Left ventricle myocardium superior (tissue), 1 donor: ENCODE data around the gene ADAMTSL3. TPM values are rescaled to one million over a fixed set of nuclear protein-coding genes. Genes with fewer than 3 reads are reported as not detected.

ENCODE experiments used
- ATAC-seq: fragments of 200-7000 bp; cut with Tn5 transposase; one replicate; pipeline ENCODE4 v1.9.1; 2020; ENCODE audit warnings: mild to moderate bottlenecking, moderate library complexity
- DNase-seq: peaks from one replicate; pipeline ENCODE4 v3.0.0-alpha.2; 2020
- intact Hi-C: fragments of 100-400 bp; cut with micrococcal nuclease; formaldehyde crosslinking; loops from one replicate; pipeline ENCODE4 v1.11.0; 2022
- total RNA-seq: library from RNA; stranded (reverse); fragmentation: NEBNext Ultra II Directional; extraction: Animal tissue kit (Norgen Biotek cat#: 25700); gene quantifications from one replicate; pipeline ENCODE4 v1.2.1, GENCODE V29; 2021
- donor health status: DM: no; HTN: yes; CAD: no; lungs with severe emphysema.

ADAMTSL3 gene
- total RNA-seq, 1 donor from 2014 or later: 9.2 TPM

DNA sequence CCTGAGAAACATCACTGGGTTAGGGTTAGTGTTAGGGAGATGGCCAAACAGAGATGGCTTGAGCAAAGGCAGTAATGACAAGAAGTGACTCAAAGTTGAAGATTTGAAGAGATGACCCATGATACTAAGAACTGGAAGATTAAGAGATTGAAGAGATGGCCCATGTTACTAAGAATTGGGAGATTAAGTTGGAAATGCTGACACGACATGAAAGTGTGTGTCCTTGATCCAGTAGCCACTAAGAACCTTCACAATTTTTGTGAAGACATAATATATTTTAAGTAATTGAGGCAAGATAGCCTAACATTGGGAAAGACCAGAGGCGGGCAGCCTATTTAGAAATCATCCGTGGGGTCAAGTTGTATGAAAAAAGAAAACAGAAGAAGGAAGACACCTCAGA, 239.4 kb downstream of the ADAMTSL3 start:
- DNase-seq: no peak

DNA sequence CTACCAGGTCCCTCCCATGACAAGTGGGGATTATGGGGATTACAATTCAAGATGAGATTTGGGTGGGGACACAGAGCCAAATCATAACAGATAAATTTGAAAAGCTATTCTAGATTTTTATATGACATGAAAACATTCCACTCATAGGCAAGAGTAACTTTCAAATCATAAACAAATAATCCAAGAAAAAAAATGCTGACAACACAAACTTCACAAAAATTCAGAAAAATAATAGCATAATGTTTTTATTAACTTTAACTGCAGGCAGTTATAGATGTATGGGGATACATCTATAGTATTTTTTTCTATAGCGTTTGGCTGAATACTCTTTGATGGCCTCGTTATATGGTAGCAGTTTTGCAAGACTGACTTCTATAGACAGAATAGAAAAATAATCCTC, 243.1 kb downstream of the ADAMTSL3 start:
- ATAC-seq (no peak), DNase-seq (no peak)
- intact Hi-C loops: no loop called here

More for the DNA sequence above, 239.4 kb downstream of the ADAMTSL3 start:
- ATAC-seq: no peak
- intact Hi-C loops: no loop called here

GRCh38 chr15:83898361-83898760, 244.4 kb downstream of the ADAMTSL3 start:
- DNase-seq: no peak
- intact Hi-C loops: no loop called here
- ATAC-seq: no peak

DNA sequence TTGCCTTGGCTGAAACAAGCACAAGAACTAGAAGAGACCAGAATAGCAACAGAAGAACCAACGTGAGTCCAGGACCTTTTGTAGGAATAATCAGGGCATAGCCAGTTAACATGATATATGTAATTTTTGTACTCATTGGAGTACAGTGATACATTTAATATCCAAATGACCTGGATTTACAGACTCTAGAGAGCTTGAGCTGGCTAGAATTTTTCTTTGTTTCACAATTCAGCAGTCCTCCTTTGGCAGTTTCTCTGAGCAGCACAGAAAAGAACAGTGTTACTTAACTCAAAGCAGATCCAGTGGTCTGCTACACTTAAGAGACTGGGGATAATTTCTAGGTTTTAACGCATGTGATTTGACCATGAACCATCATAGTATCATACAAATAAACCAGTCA, 245.7 kb downstream of the ADAMTSL3 start:
- intact Hi-C loops: no loop called here

DNA sequence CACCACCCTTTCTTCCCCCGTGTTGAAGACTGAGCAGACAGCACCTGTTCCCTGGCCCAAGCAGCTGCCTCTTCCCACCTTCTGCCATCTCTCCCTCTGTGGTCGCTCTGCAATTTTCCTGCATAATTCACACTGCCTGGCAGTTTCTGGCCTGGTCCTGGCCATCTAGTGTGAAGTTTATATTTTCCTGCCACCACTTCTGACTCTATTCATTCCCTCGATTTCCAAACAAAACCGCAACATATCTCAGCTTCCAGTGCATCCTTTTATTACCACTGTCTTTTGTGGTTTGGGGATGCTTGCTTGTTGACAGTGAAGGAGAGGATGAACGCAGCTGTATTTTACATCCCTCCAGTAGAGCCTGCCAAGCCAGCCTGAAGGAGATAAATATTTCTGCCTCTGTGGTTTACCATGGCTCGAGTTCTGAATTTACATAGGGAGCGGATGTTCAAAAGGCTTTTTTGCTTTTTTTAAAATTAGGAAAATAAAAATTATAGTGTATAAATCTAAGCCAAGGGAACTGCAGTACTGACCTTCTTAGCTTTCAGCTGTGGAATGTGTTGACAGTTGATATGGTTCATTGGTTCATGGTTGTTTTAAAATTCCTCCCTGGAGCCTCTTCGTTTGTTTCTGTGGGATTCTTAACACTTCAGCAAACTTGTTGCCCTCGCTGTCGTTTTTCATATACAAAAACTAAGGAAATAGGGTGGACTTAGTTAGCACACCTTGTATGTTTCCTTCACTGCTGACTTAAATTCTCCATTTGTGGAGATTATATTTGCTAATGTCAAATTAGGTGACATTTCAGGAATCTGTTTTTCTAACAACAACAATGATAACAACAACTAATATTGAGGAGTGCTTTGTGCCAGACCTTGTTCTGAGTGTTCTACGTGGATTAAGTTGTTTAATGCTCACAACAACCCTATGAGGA, 250.5 kb downstream of the ADAMTSL3 start:
- intact Hi-C loops: no loop called here
- DNase-seq: no peak

More for the DNA sequence above, 245.7 kb downstream of the ADAMTSL3 start:
- ATAC-seq (peak; percentile 68), DNase-seq (no peak)

GRCh38 chr15:83905556-83906273, 251.8 kb downstream of the ADAMTSL3 start:
- no peak for ATAC-seq
- intact Hi-C loops: no loop called here
- no peak for DNase-seq

More for the DNA sequence above, 250.5 kb downstream of the ADAMTSL3 start:
- peak; percentile 76 for ATAC-seq

DNA sequence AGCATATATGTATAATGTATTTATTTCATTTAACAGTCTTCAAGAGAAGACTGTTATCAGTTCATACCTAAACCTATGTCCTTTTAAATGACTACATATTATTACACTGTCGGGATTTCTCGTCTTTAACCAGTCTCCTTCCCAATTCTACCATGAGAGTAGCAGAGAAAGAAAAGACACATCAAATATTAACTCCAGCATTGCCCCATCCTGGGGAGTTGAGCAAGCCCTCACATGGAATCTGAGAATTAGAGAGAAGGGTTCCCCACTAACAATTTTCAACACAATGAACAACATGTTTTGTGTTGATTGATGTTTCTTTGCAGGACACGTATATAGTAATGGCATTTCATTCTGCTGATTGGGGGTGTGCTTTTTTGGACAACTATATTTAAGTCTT, 257.4 kb downstream of the ADAMTSL3 start:
- DNase-seq (no peak), ATAC-seq (no peak)
- intact Hi-C loops: no loop called here

- DNase-seq: no peak
- intact Hi-C loops: no loop called here
- no peak for ATAC-seq
These were observed 258.4 kb downstream of the ADAMTSL3 start for GRCh38 chr15:83912343-83912742.

DNA sequence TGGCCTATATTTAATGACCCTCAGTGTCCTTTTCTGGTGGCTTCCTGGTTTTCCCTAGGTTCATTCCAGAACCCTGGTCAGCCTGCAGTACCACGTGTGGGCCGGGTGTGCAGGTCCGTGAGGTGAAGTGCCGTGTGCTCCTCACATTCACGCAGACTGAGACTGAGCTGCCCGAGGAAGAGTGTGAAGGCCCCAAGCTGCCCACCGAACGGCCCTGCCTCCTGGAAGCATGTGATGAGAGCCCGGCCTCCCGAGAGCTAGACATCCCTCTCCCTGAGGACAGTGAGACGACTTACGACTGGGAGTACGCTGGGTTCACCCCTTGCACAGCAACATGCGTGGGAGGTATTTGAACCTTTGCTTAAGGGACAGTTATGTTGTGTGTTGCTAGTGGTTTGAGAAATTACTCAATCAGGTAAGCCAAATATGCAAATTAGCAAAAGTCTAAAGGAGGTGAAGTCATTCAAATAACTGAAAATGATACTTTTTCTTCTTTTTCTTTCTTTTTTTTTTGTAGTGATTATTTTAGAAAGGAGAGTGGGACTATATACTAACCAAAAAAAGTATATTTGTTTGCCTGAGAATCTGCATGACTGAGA, 259.2 kb downstream of the ADAMTSL3 start:
- DNase-seq: no peak
- no peak for ATAC-seq
- intact Hi-C loops: no loop called here

GRCh38 chr15:83914906-83915305, 261.0 kb downstream of the ADAMTSL3 start:
- ATAC-seq (no peak), DNase-seq (no peak)
- intact Hi-C loops: no loop called here

- intact Hi-C loops: no loop called here
These were observed 263.5 kb downstream of the ADAMTSL3 start for GRCh38 chr15:83917432-83917831.

DNA sequence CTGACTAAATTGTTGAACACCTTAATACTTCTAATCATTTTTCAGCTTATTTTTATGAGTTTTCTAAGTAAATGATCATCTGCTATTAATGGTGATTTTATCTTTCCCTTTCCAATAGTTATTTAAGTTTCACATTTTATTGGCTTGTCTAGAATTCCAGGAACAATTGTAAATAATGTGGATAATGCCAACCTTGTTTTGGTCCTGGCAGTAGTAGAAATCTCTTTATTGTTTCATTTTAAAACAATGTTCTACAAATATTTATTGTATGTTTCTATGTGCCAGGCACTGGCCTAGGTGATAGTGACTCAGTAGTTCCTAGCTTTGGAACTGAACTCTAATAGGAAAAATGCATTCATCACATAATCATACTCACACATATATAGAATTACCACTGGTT, 264.1 kb downstream of the ADAMTSL3 start:
- intact Hi-C loops: no loop called here
- no peak for ATAC-seq

More at GRCh38 chr15:83917432-83917831, 263.5 kb downstream of the ADAMTSL3 start:
- ATAC-seq (no peak), DNase-seq (no peak)

DNA sequence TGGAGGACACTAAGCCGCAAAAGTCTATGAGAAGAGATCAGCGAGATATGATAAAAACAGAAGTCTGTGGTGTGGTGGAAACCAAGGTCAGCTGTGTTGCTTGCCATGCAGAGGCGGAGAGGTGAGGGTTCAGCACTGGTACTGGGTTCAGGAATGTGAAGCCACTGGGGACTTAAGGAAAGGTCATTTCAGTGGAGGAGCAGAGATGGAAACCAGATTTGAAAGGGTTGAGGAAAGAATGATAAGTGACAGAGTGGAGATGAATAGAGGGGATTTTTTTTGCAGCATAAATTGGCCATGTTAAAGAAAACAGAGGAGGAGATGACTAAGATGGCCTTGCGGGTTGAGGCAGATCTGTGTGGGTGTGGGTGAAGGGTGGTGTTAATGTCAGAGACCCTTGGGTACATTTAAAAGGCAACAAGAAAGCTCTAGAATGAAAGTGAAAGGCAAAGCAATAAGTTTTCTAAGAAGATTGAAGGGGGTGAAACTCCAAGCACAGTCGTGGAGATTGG, 265.5 kb downstream of the ADAMTSL3 start:
- ATAC-seq: no peak
- no peak for DNase-seq
- intact Hi-C loops: no loop called here

More for the DNA sequence above, 264.1 kb downstream of the ADAMTSL3 start:
- DNase-seq: no peak

DNA sequence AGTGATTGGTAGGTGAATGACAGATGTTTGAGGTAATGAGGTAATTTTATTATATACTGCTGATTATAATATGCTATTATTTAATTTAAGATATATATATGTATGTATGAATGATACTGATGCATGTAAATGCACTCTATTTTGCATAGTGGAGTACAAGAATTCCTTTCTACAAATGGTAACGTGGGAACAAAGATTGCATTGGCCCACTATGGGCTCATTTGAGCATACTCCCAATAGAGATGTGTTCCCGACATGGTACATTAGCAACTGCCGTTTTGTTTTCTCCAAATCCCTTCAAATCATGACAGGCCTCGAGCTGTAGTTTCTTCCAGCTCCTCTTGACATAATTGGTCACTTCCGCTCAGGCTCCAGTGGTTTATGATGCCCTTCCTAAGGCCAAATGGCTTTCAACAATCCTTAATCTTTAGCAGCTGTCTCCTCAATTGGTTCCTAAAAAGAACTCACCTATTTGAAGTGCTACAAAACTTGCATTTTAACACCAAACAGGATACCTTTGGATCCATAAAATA, 266.1 kb downstream of the ADAMTSL3 start:
- intact Hi-C loops: no loop called here
- ATAC-seq (peak; percentile 65), DNase-seq (no peak)

DNA sequence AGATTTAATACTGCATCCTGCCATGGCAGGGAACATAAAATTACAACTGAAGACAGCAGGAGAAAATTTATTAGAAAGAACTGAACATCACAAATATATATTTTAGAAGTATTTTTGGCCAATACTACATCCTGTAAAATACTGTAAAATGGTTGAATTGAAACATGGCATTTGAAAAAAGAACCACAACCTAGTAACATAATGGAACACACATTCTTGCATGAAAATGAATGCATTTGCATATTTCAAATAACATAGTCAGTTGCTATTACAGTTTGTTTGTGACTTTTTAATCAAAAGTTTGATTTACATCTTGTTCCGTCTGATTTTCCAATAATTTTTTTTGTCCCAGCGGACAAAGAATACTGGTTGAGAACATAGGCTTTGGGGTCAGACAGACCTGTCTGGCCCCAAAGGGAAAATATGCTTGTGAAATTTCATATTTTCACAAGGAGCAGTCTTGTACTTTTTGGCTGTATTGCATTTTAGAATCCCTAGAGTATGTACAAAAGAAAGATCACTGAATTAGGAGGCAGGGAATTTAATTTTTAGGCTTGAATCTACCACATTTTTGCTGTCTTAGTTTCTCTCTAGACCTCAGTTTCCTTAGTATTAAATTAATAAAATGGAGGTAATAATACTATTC, 268.8 kb downstream of the ADAMTSL3 start:
- peak; percentile 74 for ATAC-seq
- intact Hi-C loops: no loop called here
- DNase-seq: no peak

GRCh38 chr15:83926116-83926515, 272.2 kb downstream of the ADAMTSL3 start:
- ATAC-seq (no peak), DNase-seq (no peak)
- intact Hi-C loops: no loop called here

DNA sequence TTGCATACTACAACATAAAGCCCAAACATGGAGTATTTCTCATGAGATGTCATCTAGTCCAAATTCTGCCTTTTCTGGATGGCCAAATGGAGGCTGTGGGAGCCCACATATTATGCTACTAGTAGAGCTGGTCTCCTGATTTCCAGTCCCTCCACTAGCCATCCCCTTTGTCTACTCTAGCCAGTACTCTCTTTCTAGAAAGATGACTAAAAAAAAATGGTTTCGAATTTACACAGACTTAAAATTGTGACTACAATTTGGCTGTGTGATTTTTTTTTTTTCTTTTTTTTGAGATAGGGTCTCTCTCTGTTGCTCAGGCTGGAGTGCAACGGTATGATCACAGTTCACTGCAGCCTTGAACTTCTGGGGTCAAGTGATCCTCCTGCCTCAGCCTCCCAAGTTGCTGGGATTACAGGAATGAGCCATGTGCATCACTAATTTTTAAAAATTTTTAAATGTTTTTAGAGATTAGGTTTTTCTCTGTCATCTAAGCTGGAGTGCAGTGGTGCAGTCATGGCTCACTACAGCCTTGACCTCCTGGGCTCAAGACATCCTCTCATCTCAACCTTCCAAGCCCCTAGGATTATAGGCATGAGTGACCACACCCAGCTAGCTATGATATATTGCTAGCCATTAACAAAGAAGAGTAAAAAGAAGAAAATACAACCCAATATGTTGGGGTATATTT, 273.9 kb downstream of the ADAMTSL3 start:
- intact Hi-C loops: no loop called here
- DNase-seq (no peak), ATAC-seq (no peak)

GRCh38 chr15:83928392-83928734, 274.4 kb downstream of the ADAMTSL3 start:
- no peak for ATAC-seq
- no peak for DNase-seq
- intact Hi-C loops: no loop called here
